A673 (cell line): ENCODE results near the gene PNLIPRP3. TPM values are rescaled to one million over a fixed set of nuclear protein-coding genes. Genes with fewer than 3 reads are reported as not detected.

Experiments
- BruUV-seq: library from RNA; stranded (reverse); fragments of 400-500 nt; replicated peaks from 2 replicates; lab custom pipeline; 2021; lab: Mats Ljungman, UMichigan
- CTCF ChIA-PET: fragments of 300-600 bp; sonication (Branson Sonifier 250); formaldehyde crosslinking; loops from one replicate; lab custom pipeline; 2022; ENCODE audit warnings: antibody characterized with exemption; lab: Charles Lee
- POLR2A ChIA-PET: fragments of 300-600 bp; sonication (Branson Sonifier 250); formaldehyde crosslinking; loops from one replicate; lab custom pipeline; 2022; ENCODE audit warnings: antibody characterized with exemption; ENCODE audit not compliant: low non-redundant PET; lab: Charles Lee
- DNase-seq: peaks from one replicate; pipeline ENCODE4 v3.0.0-alpha.2; 2015; ENCODE audit warnings: low spot score
- H3K27ac ChIP-seq: fragments of 200-600 bp; sonication (generic); 2 replicates; pipeline ENCODE4 v1.5.1; 2016; ENCODE audit warnings: mixed run types, low read depth, mild to moderate bottlenecking, mixed read lengths, antibody characterized with exemption, low read length; ENCODE audit not compliant: poor library complexity, severe bottlenecking
- H3K27me3 ChIP-seq: fragments of 200-600 bp; sonication (generic); replicated peaks from 2 replicates; pipeline ENCODE4 v1.6.1; 2017; ENCODE audit warnings: mixed run types, low read depth, mild to moderate bottlenecking, mixed read lengths, antibody characterized with exemption, low read length; ENCODE audit not compliant: insufficient read depth, poor library complexity
- H3K36me3 ChIP-seq: fragments of 200-600 bp; sonication (generic); 2 replicates; pipeline ENCODE4 v1.6.1; 2016; ENCODE audit warnings: mixed run types, mild to moderate bottlenecking, mixed read lengths, antibody characterized with exemption, low read length; ENCODE audit not compliant: insufficient read depth, poor library complexity, severe bottlenecking
- H3K4me1 ChIP-seq: fragments of 200-600 bp; sonication (generic); 2 replicates; pipeline ENCODE4 v1.6.1; 2017; ENCODE audit warnings: mixed run types, mild to moderate bottlenecking, mixed read lengths, antibody characterized with exemption, low read length; ENCODE audit not compliant: insufficient read depth, poor library complexity, severe bottlenecking
- H3K4me3 ChIP-seq: fragments of 200-600 bp; sonication (generic); 2 replicates; pipeline ENCODE4 v1.5.1; 2016; ENCODE audit warnings: low read depth, mixed run types, mild to moderate bottlenecking, mixed read lengths, low read length; ENCODE audit not compliant: poor library complexity, severe bottlenecking
- H3K9me3 ChIP-seq: fragments of 200-600 bp; sonication (generic); 2 replicates; pipeline ENCODE4 v1.6.1; 2016; ENCODE audit warnings: mixed run types, low read depth, mild to moderate bottlenecking, mixed read lengths, antibody characterized with exemption, low read length; ENCODE audit not compliant: poor library complexity, severe bottlenecking
- EZH2 ChIP-seq: fragments of 200-600 bp; sonication (generic); IDR thresholded peaks from 2 replicates; pipeline ENCODE4 v1.6.1; 2017; ENCODE audit warnings: borderline replicate concordance, low read depth, mild to moderate bottlenecking, mixed read lengths, antibody characterized with exemption, low read length; ENCODE audit not compliant: poor library complexity, severe bottlenecking
- intact Hi-C: fragments of 100-400 bp; cut with micrococcal nuclease; formaldehyde crosslinking; loops from one replicate; pipeline ENCODE4 v1.10.0; 2022; ENCODE audit not compliant: unreplicated experiment
- total RNA-seq: library from RNA; stranded (reverse); gene quantifications from 2 replicates; pipeline ENCODE4 v1.2.3, GENCODE V29; 2021
- TF ChIP-seq, protein P1 (sequence below): fragments of 300-800, 200-600 bp; sonication (generic); conservative IDR thresholded peaks from 2 replicates; pipeline ENCODE4 v1.5.1; 2017; ENCODE audit warnings: low read depth, mild to moderate bottlenecking, antibody characterized with exemption, low read length, moderate library complexity, mixed read lengths

The PNLIPRP3 gene
- total RNA-seq, 1 experiment from 2014 or later: not detected

DNA sequence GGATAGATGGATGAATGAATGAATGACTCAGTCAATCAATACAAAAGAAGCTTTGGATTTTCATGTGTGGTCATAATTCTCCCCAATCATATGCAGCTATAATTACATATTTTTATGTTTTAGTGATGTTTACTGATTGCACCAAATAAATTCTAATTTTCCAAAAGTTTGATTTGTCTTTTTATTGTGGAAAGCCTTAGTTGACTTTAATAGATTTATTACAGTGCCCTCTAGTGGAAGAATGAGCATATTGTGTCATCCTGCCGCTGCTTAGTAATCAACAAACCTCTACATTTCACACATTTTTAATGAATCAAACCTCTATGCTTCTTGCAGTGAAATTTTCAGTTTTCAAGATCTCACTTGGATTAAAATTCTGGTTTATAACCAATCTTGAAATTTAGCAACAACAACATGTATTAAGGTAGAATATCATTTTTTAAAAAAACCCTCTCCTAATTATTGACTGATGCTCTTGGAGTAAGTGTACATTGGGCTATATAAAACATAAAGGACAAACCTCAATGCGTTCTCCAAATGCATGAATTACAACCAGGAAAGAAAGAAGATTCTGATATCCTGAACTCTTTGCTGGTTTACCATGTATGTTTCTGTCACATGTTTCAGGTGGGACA, 62.5 kb downstream of the PNLIPRP3 start:
- no peaks in the 10 kb centered on the region for H3K4me1 ChIP-seq
- no peak overlapping the region for H3K4me3 ChIP-seq
- no peak overlapping the region for H3K27ac ChIP-seq
- H3K36me3 ChIP-seq: no peaks in the 10 kb centered on the region
- intact Hi-C loops: loop anchor here (2.0 kb wide), 1 partner anchor 45 kb away; no protein-coding TSS in a partner anchor
- POLR2A ChIA-PET: no interaction called here
- BruUV-seq: no TSS peak
- peaks cover 16% of the 10 kb centered on the region for H3K27me3 ChIP-seq
- no peaks in the 10 kb centered on the region for H3K9me3 ChIP-seq
- DNase-seq: peak; percentile 48
- no peak for TF ChIP-seq EZH2
- TF ChIP-seq, protein P1, sequence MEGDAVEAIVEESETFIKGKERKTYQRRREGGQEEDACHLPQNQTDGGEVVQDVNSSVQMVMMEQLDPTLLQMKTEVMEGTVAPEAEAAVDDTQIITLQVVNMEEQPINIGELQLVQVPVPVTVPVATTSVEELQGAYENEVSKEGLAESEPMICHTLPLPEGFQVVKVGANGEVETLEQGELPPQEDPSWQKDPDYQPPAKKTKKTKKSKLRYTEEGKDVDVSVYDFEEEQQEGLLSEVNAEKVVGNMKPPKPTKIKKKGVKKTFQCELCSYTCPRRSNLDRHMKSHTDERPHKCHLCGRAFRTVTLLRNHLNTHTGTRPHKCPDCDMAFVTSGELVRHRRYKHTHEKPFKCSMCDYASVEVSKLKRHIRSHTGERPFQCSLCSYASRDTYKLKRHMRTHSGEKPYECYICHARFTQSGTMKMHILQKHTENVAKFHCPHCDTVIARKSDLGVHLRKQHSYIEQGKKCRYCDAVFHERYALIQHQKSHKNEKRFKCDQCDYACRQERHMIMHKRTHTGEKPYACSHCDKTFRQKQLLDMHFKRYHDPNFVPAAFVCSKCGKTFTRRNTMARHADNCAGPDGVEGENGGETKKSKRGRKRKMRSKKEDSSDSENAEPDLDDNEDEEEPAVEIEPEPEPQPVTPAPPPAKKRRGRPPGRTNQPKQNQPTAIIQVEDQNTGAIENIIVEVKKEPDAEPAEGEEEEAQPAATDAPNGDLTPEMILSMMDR: peak; percentile 82
- CTCF ChIA-PET: no interaction called here

DNA sequence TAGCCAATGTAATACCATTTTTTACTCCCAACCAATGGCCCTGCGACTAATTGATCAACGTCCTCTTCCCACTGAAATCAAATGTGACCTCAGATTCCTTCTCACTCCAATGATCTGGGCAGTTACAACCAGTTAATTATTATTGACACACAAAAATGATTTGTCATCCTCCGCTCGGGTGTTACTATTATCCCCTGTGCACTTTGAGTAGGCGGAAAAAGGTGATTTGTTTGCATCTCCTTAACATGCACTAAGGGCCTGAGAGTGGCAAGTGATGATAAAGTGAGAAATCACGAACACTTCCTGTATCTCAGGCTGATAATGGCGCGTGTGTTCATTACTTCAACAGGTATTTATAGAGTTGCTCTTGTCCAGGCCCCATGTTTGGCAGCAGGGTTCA, 77.1 kb downstream of the PNLIPRP3 start:
- no peaks in the 10 kb centered on the region for H3K9me3 ChIP-seq
- no peak for DNase-seq
- no TSS peak for BruUV-seq
- intact Hi-C loops: no loop called here
- no peaks in the 10 kb centered on the region for H3K4me1 ChIP-seq
- no peak overlapping the region for H3K27ac ChIP-seq
- ChIA-PET CTCF (no interaction called here), POLR2A (no interaction called here)
- H3K4me3 ChIP-seq: no peak overlapping the region
- TF ChIP-seq, protein P1: no peak
- no peak for TF ChIP-seq EZH2
- no peaks in the 10 kb centered on the region for H3K36me3 ChIP-seq
- peaks cover 27% of the 10 kb centered on the region for H3K27me3 ChIP-seq

DNA sequence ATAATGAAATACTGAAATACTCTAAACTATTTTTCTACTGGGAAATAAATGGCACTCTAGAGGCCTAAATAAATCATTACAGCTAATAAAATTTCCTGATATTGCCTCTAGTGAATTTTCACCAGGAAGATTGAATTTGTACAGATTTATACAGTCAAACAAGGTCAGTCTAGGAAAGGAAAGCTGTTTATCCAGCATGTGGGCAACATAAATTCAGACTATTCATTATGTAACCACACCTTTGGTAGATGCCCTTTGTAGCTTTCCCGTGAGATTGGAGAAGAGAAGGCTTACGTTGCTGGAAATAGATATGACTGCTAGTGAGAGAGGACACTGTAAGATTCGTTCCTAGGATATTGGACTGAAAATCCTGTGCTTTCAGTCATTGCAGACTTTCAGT, 82.9 kb downstream of the PNLIPRP3 start:
- H3K36me3 ChIP-seq: no peaks in the 10 kb centered on the region
- no peak overlapping the region for H3K27ac ChIP-seq
- no peak overlapping the region for H3K4me3 ChIP-seq
- intact Hi-C loops: no loop called here
- no peaks in the 10 kb centered on the region for H3K4me1 ChIP-seq
- no peaks in the 10 kb centered on the region for H3K9me3 ChIP-seq
- ChIA-PET CTCF (no interaction called here), POLR2A (no interaction called here)
- peaks cover 32% of the 10 kb centered on the region for H3K27me3 ChIP-seq
- no peak for TF ChIP-seq EZH2
- TF ChIP-seq, protein P1: no peak
- no TSS peak for BruUV-seq
- no peak for DNase-seq
